Eye (tissue), 1 donor: ENCODE results near the gene HCAR2.
A peak's percentile ranks its signal among the peaks of the same experiment; 100 is the strongest.
"Not testable (repeated sequence)": the region's sequence is repeated elsewhere in the genome, so short reads cannot be mapped to it uniquely, and the experiment has no call there.

Experiments
- DNase-seq: peaks from one replicate; pipeline ENCODE4 v3.0.0-alpha.2; 2015

Gene HCAR2

DNA sequence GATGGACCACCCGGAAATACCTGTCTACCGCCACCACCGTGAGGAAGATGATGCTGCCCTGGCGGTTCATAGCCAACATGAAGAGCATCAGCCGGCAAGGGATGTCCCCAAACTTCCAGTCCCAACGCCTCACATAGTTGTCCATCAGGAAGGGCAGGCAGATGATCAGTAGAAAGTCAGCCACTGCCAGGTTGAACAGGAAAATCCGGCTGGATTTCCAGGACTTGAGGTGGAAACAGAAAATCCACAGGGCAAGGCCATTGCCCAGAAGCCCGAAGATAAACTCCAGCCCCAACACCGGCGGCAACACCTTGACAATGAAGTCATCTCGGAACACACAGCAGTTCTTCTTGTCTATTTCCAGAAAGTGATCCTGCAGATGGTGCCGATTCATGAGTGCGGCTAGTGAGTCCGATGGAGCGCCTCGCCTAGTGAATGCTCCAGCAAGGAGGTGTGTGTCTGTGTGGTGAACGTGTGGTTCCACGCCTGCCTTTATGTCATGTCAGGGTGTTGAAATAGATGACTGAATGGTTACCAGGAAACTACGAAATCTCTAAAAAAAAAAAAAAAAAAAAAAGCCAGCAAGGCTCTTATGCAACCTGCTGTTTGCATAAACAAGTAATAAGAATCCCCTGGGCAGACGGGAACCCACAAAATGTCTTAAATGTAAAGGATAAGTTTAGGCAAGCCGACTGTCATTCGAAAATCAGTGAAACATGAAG lies at the start of gene HCAR2:
Gene HCAR2 (minus strand): TSS at position 468 of the 722 bp plus-strand sequence. CDS start 74 bp downstream, at position 394.
- not testable (repeated sequence) for DNase-seq

DNA sequence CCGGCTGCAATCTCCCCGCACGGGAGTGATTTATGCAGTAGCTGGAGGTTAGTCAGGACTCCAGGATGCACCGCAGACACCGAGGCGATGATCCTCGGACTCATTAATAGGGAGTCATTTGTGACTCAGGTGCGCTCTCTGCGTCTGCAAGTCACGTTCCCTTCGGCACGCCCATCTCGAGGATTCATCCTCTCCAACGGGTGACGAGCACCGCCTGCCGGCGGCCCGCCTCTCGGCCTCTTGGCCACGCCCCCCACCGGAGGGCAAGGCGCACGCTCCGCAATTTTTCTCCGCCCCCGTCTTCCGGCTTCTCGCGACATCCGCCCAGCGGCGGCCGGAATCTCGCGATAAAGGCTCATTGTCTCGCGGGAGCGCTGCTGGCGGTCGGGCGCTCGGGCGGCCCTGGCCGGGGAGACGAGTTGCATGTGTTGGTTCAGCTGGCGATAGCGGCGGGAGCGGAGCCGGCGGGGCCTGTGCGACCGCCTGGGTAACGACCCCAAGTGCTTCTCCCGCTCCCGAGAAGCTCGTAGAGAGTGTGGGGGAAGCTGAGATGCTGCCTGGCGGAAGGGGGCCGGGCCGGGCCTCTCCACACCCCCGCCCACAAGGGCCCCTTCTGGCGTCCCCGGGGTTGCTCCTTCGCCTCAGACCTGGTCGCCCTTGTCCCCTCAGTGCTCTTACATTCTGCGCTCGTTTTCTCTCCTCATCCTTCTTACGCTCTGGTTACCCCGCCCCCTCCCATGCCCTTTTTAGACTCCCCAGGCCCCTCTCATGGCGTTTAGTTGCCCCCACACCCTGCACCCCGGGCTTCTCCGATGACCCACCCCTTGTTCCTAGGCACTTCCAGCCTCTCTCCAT lies 49.5 kb upstream of the HCAR2 start, which contains the start of gene DENR:
Gene DENR (plus strand): TSS at position 361 of the 855 bp plus-strand sequence. CDS start 878 bp downstream, outside the sequence.
- peak; percentile 99 for DNase-seq

DNA sequence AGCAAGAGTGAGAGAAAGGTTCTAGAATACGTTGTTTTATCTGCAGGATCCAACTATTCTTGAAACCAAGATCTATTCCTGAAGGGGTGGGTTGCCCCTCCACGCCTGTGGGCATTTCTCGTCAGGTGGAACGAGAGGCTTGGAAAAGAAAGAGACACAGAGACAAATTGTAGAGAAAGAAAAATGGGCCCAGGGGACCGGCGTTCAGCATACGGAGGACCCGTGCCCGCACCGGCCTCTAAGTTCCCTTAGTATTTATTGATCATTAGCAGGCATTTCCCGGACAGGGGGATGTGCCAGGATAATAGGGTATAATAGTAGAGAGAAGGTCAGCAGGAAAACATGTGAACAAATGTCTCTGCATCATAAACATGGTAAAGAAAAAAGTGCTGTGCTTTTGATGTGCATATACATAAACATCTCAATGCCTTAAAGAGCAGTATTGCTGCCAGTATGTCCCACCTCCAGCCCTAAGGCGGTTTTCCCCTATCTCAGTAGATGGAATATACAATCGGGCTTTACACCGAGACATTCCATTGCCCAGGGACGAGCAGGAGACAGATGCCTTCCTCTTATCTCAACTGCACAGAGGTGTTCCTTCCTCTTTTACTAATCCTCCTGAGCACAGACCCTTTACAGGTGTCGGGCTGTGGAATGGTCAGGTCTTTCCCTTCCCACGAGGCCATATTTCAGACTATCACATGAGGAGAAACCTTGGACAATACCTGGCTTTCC lies 47.8 kb upstream of the HCAR2 start:
- not testable (repeated sequence) for DNase-seq

DNA sequence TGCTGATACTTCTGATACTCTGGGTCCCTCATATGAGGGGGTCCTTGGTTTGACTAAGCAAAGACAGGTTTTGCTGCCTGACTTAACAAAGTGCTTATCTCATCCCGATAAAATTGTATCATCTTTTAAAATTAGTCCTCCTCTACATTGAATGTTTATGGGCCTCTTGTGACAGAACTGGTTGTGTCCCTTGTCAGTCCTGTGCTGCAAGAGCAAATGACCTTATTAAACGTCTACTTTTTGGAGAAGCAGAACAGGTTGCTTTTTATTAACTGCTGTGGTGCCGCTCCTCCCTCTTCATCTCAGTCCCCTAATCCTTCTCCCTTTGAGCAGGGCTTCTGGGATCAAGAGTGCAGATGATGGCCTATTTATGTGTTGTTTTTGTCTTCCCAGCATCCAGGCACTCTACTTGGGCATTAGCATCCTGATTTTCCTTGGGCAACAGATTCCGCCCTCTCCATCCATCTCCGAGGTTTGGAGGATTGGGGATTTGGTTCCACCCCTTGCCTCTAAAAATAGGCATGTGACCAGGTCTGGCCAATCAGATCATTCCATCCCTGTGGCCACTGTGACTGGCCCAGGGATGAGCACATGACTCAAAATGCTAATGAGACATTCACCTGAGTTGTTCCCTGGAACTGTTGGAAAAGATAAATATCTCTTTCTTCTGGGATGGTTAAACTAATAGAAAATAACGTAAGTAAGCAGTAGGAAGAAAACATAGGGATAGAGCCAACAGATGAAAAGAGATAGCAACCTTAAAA lies 46.6 kb upstream of the HCAR2 start:
- no peak for DNase-seq

DNA sequence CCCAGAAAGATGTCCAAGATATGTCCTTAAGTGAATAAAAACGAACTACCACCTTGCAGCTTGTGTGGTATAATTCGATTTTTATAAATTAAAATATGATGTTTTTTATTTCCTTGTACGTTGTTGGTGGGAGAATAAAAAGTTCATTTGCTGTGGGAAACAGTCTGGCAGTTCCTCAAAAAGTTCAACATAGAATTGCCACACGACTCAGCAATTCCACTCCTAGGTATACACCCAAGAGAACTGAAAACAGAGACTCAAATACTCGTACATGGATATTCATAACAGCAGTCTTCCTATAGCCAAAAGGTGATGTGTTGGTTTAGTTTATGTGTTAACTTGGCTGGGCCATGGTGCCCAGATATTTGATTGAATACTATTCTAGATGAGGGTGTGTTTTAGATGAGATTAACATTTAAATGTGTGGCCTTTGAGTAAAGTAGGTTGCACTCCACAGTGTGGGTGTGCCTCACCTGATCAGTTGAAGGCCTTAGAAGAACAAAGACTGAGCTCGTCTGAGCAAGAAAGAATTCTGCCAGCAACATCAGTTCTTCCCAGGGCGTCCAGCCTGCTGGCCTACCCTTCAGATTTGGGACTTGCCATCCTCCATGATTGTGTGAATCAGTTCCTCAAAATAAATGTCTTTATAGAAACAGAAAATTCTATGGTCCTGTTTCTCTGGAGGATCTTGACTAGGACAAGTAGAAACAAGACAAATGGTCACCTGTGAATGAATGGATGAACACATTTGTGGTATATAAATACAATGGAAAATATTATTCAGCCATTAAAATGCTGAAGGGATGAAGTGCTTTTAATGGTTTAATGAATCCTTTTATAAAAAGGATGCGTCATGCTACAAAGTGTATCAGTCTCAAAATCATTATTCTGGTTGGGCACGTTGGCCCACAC lies 44.3 kb upstream of the HCAR2 start:
- DNase-seq: no peak

DNA sequence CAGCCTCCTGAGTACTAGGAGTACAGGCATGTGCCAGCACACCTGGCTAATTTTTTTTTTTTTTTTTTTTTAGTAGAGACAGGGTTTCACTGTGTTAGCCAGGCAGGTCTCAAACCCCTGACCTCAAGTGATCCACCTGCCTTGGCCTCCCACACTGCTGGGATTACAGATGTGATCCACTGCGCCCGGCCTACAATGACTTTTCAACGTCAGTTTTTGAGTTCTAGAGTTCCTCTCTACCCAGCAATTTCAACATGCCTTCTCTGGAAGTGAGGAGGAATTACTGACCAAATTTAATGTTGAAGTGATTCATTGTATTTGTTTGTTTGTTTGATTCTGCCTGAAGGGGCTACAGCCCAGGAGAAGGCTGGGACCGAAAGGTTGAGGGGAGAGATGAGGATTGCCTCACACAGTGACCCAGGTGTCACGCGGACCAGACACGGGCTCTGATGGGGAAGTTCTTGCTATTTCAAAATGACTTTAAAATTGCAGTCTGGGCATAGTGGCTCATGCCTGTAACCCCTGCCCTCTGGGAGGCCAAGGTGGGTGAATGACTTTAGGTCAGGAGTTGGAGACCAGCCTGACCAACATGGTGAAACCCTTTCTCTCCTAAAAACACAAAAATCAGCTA lies 40.9 kb upstream of the HCAR2 start:
- DNase-seq: no peak

DNA sequence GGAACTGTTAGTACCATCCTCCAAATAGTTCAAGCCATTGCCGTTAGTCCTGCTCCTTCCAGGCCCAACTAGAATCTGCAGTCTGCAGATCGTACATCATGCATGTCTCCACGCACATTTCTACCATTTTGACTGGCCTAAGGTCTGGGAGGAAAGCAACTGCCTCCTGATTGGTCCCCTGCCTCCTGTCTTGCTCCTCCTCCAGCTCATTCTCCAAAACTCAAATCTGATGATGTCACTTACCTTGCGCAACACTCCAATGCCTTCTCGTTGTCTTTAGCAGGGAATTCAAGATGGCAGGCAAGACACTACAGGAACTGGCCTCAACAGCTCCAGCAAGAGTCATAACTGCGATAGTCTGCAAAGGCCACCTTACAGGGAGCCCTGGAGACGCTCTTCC lies 37.2 kb upstream of the HCAR2 start:
- DNase-seq: no peak

DNA sequence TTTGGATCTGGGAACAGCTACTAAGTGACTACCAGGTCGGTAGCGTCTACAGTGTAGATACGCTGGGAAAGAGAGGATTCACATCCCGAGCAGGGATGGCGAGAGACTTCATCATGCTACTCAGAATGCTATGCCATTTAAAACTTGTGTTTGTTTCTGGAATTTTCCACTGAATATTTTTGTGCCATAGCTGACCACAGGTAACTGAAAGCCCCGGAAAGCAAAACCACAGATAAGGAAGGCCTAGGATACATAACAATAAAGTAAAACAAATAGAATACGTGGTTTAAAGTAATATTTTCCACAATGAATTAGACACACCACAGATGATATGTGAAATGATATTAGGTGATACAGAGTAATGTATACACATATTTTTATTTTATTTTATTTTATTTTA lies 35.4 kb upstream of the HCAR2 start:
- no peak for DNase-seq

DNA sequence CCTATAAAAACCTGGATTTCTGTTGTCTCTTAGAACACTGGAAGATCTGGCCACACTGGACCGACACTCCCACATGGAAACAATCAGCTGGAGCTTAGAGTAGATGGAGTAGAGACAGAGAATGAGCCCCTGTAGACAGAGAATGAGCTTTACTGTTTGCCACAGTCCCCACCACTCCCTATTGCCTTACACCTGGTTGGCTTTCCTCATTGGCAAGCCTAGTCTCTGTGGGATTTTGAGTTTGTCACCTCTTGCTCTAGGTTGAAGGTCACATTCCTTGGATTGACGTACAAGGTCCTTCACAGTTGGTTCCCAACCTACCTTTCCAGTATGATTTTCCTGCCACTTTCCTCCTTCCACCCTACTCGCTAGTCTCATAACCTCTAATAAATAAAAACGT lies 29.5 kb upstream of the HCAR2 start:
- DNase-seq: no peak

DNA sequence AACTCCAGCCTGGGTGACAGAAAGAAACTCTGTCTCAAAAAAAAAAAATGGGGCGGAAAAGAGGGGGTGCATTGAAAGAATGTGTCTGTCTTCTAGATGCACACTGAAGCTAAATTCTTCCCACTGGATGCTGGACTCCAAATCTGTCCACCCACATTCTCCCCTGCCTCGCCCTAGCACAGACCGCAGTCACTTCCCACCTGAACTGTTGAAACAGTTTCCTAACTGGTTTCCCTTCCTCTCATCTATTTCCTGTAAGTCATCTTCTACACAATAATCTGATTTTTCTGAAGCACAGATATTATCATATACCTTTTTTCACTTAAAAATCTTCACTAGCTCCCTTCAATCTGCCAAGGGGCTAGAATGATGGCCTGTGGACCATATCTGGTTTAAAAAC lies 29.0 kb upstream of the HCAR2 start:
- DNase-seq: no peak

DNA sequence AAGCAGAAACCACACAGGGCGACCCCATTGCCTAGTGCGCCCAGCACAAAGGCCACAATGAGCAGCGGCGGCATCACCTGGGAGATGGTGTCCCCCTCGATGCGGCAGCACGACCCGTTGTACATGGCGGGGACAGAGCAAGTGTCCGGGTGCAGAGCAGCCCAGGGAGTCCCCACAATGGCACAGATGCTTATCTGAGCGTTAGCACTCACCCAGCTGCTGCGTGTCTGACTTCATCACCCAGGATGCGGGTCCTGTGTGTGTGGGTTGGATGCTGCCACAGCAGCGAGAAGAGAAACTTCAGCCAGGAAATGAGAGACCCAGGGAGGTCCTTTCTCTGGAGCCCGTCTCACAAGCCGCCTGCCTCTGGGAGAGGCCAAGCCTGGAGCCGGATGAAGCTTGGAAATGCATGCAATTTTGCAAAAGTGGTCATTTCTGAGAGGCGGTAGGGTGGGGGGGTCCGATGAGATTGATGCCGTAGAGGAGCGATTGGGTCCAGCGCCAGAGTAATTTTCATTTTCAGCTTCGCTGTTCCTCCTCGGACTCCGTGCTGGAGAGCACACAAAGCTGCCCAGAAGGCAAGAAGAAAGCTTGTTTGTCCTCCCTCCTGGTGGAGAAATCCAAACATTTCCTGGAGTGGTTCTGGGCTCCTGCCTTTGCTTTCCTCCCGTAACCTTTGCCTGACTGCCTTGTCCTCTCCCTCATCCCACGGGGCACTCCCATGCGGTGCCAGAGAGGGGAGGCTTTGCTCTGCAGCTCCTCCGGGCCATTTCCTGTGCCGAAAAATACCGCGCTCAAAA lies 27.3 kb upstream of the HCAR2 start, which contains the start of gene HCAR1:
Gene HCAR1 (minus strand): TSS at position 630 of the 800 bp plus-strand sequence. CDS start 505 bp downstream, at position 125.
- DNase-seq: no peak

DNA sequence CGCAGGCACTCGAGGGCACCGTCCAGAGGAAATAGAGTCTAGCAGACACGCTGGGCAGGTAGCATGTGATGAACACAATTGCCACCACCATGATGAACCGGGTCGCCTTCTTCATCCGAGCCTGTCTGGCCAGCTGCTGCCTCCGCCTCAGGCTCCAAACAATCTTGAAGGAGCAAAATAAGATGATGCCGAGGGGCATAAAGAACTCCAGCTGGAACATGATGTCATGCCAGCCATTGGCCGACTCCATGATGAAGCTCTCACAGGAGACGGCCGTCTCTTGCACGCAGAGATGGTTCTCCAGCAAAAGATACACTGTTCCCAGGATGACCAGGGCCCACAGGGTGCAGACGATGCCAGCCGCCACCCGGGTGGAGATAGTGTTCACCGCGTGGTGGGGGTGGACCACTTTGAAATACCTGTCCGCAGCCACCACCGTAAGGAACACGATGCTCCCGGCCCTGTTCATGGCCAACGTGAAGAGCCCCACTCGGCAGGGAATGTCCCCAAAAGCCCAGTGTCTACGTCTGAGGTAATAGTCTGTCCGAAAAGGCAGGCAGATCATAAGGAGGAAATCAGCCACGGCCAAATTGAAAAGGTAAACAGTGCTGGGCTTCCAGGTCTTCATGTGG lies 26.5 kb upstream of the HCAR2 start:
- no peak for DNase-seq

DNA sequence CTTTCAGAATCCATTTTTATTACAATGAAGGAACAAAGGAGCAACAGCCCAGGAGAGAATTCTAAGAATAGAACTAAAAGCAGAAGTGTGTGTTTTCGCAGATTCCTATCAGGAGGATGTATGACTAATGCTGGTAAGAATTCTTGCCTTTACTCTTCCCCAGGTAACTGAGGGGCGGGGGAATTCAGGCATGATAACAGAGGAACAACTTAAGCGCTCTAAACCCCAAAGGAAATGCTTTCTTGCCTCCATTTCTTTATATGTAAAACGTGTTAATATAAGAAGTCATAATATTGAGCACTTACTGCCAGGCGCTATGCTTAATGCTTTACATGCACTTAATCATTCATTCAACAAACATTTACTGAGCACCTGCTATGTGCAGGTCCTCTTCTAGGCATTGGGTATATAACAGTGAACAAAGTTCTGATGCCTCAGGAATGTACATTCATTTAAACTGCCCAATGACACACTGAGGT lies 23.0 kb upstream of the HCAR2 start:
- no peak for DNase-seq

DNA sequence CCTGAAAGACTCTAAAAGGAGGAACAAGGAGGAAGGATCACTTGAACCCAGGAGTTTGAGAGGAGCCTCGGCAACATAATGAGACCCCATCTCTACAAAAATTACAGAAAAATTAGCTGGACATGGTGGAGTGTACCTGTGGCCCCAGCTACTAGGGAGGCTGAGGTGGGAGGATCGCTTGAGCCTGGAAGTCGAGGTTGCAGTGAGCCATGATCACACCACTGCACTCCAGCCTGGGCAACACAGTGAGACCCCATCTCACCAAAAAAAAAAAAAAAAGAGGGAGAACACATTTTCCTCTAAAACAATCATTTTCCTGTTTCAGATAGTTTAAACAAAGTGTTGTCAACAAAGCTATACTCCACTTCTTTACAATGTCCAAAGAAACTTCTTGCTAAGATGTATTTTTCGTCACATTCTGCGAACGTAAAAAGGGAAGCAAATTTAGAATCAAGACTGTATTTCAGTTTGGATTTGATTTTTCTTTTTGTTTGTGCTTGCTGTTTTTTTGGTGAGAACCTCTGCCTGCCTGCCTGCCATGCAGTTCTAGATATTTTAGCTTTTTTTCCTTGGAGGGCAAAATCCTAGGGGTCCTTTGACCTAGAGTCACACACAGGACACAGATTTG lies 22.4 kb upstream of the HCAR2 start:
- DNase-seq: no peak

DNA sequence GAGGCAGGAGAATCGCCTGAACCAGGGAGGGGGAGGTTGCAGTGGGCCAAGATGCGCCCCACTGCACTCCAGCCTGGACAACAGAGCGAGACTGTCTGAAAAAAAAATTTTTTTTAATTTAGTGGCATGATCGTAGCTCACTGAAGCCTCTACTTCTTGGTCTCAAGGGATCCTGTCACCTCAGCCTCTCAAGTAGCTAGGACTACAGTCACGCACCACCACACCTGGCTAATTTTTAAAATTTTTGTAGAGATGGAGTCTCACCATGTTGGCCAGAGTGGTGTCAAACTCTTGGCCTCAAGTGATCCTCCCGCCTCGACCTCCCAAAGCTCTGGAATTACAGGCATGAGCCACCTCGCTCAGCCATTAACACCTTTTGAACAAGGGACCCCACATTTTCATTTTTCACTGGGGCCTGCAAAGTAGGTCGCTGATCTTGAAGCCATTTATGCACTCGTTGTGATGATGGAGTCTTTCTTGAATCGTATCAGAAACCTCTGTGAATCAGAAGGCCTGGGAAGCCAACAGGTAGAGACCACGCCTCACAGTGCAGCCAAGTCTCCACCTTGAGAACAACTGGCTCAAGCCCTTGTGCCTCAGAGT lies 21.6 kb upstream of the HCAR2 start:
- DNase-seq: no peak

DNA sequence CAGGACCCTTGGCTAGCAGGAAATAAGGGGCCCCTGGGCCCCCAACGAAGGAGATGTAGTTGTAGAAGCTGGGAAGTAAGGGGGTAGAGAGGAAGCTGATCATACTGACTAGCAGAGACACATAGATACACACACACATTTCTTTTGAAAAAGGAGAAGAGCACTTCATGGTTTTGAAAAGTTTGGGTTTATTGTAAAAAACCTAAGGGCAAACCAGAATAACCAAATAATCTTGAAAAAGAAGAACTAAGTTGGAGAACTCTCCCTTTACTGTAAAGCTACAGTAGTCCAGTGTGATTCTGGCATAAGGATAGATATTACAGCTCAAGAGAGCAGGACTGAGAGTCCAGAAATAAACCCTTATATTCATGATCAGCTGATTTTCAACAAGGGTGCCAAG lies 19.2 kb upstream of the HCAR2 start:
- DNase-seq: no peak

DNA sequence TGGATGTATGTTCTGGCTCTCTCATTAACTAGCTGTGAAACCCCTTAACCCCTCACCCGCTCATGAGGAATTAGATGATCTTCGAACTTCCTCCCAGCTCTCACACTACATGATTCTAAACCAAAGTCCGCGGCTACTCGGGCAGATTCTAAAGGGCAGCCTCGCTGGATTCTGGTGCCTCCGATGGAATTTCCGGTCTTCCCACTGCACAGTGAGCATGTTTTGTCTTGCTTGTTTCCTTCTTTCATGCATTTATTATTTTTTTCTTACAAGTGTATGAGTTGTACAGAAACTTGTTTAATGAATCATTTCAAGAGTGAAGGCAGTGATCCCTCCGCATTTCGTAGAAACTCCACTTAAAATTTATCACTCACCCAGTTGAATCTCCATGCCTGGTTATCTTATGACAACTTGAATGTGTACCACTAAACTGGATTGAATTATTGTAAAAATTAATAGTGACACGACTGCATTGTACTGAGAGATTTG lies 17.9 kb upstream of the HCAR2 start:
- DNase-seq: no peak

DNA sequence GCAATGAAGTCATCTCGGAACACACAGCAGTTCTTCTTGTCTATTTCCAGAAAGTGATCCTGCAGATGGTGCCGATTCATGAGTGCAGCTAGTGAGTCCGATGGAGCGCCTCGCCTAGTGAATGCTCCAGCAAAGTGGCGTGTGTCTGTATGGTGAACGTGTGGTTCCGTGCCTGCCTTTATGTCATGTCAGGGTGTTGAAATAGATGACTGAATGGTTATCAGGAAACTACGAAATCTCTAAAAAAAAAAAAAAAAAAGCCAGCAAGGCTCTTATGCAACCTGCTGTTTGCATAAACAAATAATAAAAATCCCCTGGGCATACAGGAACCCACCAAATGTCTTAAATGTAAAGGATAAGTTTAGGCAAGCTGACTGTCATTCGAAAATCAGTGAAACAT lies 13.5 kb upstream of the HCAR2 start, which contains the start of gene HCAR3:
Gene HCAR3 (minus strand): TSS at position 154 of the 400 bp plus-strand sequence. CDS start 74 bp downstream, at position 80.
- DNase-seq: not testable (repeated sequence)
